AG09309 (cell line): Measurements from ENCODE around the gene CHD9NB.

Experiments used
- DNase-seq: peaks from one replicate; pipeline ENCODE4 v3.0.0-alpha.2; 2010; ENCODE audit warnings: low read depth
- H3K4me3 ChIP-seq: 2 replicates; pipeline ENCODE4 v1.5.1; 2011; ENCODE audit warnings: mild to moderate bottlenecking, low read depth, low read length, moderate library complexity; ENCODE audit not compliant: control insufficient read depth
- TF ChIP-seq, protein P1 (sequence below): IDR thresholded peaks from 2 replicates; pipeline ENCODE4 v1.5.1; 2011; ENCODE audit warnings: mild to moderate bottlenecking, low read depth, low read length, inconsistent platforms; ENCODE audit not compliant: insufficient read depth, control insufficient read depth; ENCODE audit errors: missing control alignments

CHD9NB gene

DNA sequence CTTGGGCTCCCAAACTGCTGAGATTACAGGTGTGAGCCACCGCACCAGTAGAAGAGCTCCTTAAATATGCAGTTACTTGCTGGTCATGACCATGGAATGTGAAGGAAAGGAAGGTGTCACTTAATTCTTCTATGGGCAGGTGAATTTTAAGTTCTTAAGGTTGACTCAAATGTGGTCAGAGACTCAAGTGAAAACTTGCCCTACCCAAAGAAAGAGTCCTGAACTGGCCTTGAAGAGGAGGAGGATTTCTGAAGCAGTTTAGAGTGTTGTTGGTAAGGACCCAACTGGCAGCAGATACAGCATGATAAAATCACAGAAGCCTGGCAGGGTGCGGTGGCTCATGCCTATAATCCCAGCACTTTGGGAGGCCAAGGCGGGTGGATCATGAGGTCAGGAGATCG is 31.4 kb upstream of the CHD9NB start:
- TF ChIP-seq, protein P1, sequence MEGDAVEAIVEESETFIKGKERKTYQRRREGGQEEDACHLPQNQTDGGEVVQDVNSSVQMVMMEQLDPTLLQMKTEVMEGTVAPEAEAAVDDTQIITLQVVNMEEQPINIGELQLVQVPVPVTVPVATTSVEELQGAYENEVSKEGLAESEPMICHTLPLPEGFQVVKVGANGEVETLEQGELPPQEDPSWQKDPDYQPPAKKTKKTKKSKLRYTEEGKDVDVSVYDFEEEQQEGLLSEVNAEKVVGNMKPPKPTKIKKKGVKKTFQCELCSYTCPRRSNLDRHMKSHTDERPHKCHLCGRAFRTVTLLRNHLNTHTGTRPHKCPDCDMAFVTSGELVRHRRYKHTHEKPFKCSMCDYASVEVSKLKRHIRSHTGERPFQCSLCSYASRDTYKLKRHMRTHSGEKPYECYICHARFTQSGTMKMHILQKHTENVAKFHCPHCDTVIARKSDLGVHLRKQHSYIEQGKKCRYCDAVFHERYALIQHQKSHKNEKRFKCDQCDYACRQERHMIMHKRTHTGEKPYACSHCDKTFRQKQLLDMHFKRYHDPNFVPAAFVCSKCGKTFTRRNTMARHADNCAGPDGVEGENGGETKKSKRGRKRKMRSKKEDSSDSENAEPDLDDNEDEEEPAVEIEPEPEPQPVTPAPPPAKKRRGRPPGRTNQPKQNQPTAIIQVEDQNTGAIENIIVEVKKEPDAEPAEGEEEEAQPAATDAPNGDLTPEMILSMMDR = no peak
- H3K4me3 ChIP-seq = no peak overlapping the region
- DNase-seq = no peak

DNA sequence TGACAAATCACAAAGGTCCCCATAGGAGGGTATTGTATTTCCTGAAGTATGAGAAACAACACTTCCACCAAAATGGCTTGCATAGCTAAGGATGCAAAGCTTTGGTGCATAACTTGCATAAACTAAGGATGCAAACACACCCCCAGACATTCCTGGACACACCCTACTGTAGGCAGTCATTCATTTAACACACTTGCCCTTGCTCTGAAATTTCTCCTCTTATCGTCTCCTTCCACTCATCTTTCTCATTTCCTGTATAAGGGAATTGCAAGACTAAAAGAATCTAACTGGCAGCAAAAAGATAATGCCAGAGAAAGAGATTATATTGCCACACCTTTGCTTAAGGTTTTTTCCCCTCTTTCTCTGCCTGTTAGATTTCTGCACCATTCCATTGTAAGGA is 30.4 kb upstream of the CHD9NB start:
- H3K4me3 ChIP-seq = no peak overlapping the region

DNA sequence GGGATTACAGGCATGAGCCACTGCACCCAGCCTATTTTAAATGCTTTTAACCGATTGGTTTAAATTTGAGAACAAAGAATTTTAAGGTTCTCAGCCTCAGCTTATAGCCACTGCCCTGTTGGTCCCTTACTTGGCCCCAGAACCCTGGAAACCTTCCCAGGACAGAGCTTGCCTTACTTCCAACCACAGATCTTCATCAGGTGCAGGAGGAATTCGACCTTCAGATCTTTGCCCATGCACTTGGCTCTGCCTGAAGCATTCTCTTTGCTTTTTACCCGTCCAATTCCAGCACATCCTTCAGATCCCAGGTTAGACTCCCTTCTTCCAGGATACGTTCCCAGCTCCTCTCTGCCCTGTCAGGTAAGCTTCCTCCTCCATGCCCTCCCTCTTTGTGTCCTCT is 29.8 kb upstream of the CHD9NB start:
- DNase-seq = no peak
- TF ChIP-seq, protein P1 = no peak
- H3K4me3 ChIP-seq = no peak overlapping the region

More for the DNA sequence above, 30.4 kb upstream of the CHD9NB start:
- TF ChIP-seq, protein P1 = no peak
- no peak for DNase-seq

DNA sequence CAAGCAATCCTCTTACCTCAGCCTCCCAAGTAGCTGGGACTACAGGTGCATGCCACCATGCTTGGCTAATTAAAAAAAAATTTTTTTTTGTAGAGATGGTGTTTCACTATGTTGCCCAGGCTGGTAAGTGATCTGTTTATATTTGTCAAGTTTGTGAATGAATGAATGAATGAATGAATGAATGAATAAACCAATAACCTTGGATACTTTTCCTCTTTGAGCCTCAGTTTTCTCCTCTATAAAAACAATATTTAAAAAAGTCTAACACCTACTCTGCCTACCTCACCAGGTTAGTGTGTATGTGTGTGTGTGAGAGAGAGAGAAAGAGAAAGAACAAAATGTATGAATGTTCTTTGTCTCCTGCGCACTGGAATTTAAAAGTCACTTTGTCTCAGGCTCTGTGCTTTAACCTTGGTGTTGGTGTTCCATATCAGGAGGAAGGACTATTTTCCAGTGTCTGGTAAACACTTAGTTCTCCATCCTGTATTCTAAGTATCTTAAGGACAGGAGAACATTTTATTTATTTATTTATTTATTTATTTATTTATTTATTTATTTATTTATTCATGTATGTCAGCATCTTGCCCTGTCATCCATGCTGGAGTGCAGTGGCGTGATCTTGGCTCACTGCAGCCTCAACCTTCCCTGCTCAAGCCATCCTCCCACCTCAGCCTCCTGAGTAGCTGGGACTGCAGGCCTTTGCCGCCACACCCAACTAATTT is 29.1 kb upstream of the CHD9NB start:
- no peak for DNase-seq
- H3K4me3 ChIP-seq = no peak overlapping the region
- TF ChIP-seq, protein P1 = no peak

DNA sequence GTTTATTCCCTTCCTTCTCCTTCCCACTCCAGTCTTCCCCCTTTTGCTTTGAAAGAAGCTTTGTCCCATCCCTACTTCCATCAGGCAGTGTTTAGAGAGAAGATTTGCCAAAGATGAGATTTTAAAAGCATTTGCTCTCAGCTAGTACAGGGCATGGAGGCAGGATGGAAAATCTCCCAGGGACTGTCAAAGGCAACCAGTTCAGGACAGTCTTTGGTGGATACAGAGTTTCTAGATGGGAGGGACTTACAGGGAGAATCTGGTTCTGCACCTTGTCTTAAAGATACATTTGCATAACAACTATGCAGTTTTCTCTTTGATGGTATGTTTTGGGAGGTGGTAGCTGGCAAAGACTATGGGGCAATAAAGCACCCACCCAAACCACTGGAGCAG is 28.3 kb upstream of the CHD9NB start:
- DNase-seq = no peak
- no peak overlapping the region for H3K4me3 ChIP-seq
- TF ChIP-seq, protein P1 = no peak

DNA sequence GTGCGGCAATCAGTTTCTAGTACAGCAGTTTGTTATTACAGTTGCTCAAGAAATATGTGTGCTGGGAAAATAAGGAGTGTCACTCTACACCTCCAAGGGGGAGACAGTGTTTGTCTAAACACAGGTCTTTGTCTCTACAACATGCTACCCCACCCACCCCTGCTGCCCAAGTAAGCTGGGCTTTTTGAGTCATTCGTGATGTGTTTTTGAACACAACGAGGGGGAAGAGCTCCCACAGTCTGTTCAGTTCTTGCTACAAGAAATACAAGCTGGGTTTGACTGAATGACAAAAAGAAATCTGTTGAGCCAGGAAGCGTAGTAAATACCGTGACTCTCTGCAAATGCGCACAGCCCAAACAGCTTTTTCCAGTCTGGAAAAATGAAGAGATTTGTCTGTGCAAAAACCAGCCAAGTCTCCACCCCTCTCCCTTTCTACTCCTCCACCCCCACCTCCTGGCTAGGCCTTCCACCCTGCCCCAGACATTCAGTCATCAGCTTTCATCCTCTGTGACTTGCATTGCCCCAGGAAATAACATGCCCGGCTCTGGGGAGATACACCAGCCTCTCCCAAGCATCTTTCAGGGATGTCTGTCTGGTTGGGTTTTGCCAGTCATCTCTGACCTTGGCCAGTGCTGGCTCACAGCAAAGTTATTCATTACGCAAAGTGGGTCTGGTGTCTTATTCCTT is 27.8 kb upstream of the CHD9NB start:
- H3K4me3 ChIP-seq = peak overlapping the region; percentile 17; the same call in 1 of the 2 replicates
- TF ChIP-seq, protein P1 = no peak
- DNase-seq = peak; percentile 75
